Heart left ventricle (tissue), 16 donors: ENCODE data around the gene LMF1. TPM values are rescaled to one million over a fixed set of nuclear protein-coding genes. Genes with fewer than 3 reads are reported as not detected.

ENCODE experiments used
- ATAC-seq, 4 donors: fragments of 200-7000 bp; cut with Tn5 transposase; one replicate each; pipeline ENCODE4 v1.9.1; 2020 to 2022; ENCODE audit warnings: moderate library complexity in 4 of 4, mild to moderate bottlenecking in 3 of 4, moderate number of reproducible peaks in 1 of 4
- DNase-seq, 5 donors: peaks; one replicate each; pipeline ENCODE4 v3.0.0-alpha.2; 2020
- H3K27ac ChIP-seq, 12 donors: fragments of 200-600 bp; sonication (generic) in 4 of 12; one replicate each; pipeline versions ENCODE4 v1.5.0 to v1.8.0; 2016 to 2022; ENCODE audit warnings: mild to moderate bottlenecking in 2 of 12
- H3K27me3 ChIP-seq, 9 donors: fragments of 200-600 bp; sonication (generic) in 2 of 9; one replicate each; pipeline versions ENCODE4 v1.5.1 to v1.8.0; 2016 to 2022; ENCODE audit warnings: mild to moderate bottlenecking in 3 of 9
- H3K36me3 ChIP-seq, 9 donors: fragments of 200-600 bp; sonication (generic) in 2 of 9; one replicate each; pipeline versions ENCODE4 v1.5.0 to v1.8.0; 2018 to 2022; ENCODE audit warnings: mild to moderate bottlenecking in 2 of 9
- H3K4me1 ChIP-seq, 12 donors: fragments of 200-600 bp; sonication (generic) in 4 of 12; one replicate each; pipeline versions ENCODE4 v1.5.0 to v1.8.0; 2016 to 2022; ENCODE audit warnings: mild to moderate bottlenecking in 3 of 12
- H3K4me3 ChIP-seq, 12 donors: fragments of 200-600 bp; sonication (generic) in 4 of 12; one replicate each; pipeline versions ENCODE4 v1.5.0 to v1.8.0; 2017 to 2022; ENCODE audit warnings: mild to moderate bottlenecking in 9 of 12, moderate library complexity in 4 of 12
- H3K9me3 ChIP-seq, 12 donors: fragments of 200-600 bp; sonication (generic) in 4 of 12; one replicate each; pipeline versions ENCODE4 v1.5.0 to v1.8.0; 2016 to 2022; ENCODE audit warnings: mild to moderate bottlenecking in 1 of 12
- CTCF ChIP-seq, 12 donors: fragments of 200-600 bp; sonication (generic) in 4 of 12; IDR thresholded peaks; one replicate each; pipeline versions ENCODE4 v1.5.0 to v1.8.0; 2018 to 2022; ENCODE audit warnings: antibody characterized with exemption in 12 of 12, mild to moderate bottlenecking in 5 of 12
- POLR2A ChIP-seq, 2 donors: fragments of 450-650 bp; IDR thresholded peaks; one replicate each; pipeline ENCODE4 v1.6.1; 2017; ENCODE audit warnings: antibody characterized with exemption in 2 of 2, mild to moderate bottlenecking in 2 of 2, moderate library complexity in 2 of 2
- WGBS, 4 donors: extraction: QIAGEN DNeasy Blood & Tissue Kit in 2 of 4; methylation state at CpG; one replicate each; pipeline versions ENCODE4 v1.1.5 to v1.1.7; 2013 to 2018; 5-methylcytosine and 5-hydroxymethylcytosine counted together
- intact Hi-C, 10 donors: fragments of 100-400 bp; cut with DNase I; formaldehyde crosslinking; loops; one replicate each; pipeline versions ENCODE4 v1.11.1 to v1.14.2; 2022
- polyA plus RNA-seq, 2 donors: library from polyadenylated mRNA; stranded (reverse); fragments of 200-250 nt; gene quantifications; one replicate each; pipeline ENCODE4 v1.2.3, GENCODE V29; 2013
- total RNA-seq, 9 donors: library from RNA; depleted of rRNA in 2 of 9; stranded (reverse); fragments of >200 nt in 2 of 9; fragmentation: NEBNext Ultra II Directional in 3 of 9; extraction: Animal tissue kit (Norgen Biotek cat#: 25700) in 3 of 9; gene quantifications; one replicate each; pipeline versions ENCODE4 v1.1.0 to v1.2.4, GENCODE V29; 2016 to 2023
- donor health status: ischemic (EF 13 %, LVEDD 7.1; RV severe dilation, severe dysfunction).
- donor health status: healthy with polysubstance abuse.
- donor health status: DM: no; HTN: yes; CAD: no.
- donor health status: DM: no; HTN: no; CAD: no.
- donor health status: ischemic (EF 25% LVEDD 6.9; RV normal size, moderate dysfunction).
- donor health status: ischemic (EF 25% LVEDD 5.7; RV mildly dilated, moderate dysfunction).
- donor health status: healthy.
- donor health status: DM: yes; HTN: yes; CAD: no.
- donor health status: ischemic (EF 35%, LVEDD 5.7; RV mildly dilated, moderate dysfunction).
- donor health status: nonischemic (EF 11% LVEDD 7.7; RV severe dilation, severe dysfunction).
- donor health status: DM: yes; HTN: yes; CAD: no.
- donor health status: PGD.
- donor health status: ischemic (EF 29% LVEDD 5.4; RV normal size, mild dysfunction).
- donor health status: nonischemic (EF 23%, LVEDD 6.1; RV moderate dilation, normal function).

Gene LMF1
- total and polyA plus RNA-seq, 11 donors: 4.3 to 19.2 (median 7.1) TPM

- intact Hi-C loops: no loop called here
- H3K27ac ChIP-seq: no peak overlapping the region
- peaks cover 0 to 11% (median 0%) of the 10 kb centered on the region in 9 donors for H3K36me3 ChIP-seq
- DNase-seq: peak in 2 of 5 donors; percentile 5 to 51
- no peaks in the 10 kb centered on the region for H3K4me1 ChIP-seq
- WGBS, 4 donors: 91 to 95% (median 94%) methylated on average over 18 to 22 of the region's 22 CpGs
- TF ChIP-seq CTCF (IDR thresholded peaks at IDR 0.05): no peak
- no peak for TF ChIP-seq POLR2A (IDR thresholded peaks at IDR 0.05)
- no peak for ATAC-seq
- H3K9me3 ChIP-seq: no peaks in the 10 kb centered on the region
- no peaks in the 10 kb centered on the region for H3K27me3 ChIP-seq
- H3K4me3 ChIP-seq: no peak overlapping the region
These were observed 94.8 kb downstream of the LMF1 start for GRCh38 chr16:876041-876335.

GRCh38 chr16:875182-876040 is 95.4 kb downstream of the LMF1 start:
- Histone ChIP-seq H3K4me3 (no peak overlapping the region), H3K36me3 (peaks cover 0 to 16% (median 0%) of the 10 kb centered on the region in 9 donors), H3K27me3 (no peaks in the 10 kb centered on the region), H3K27ac (no peak overlapping the region), H3K9me3 (no peaks in the 10 kb centered on the region), H3K4me1 (no peaks in the 10 kb centered on the region)
- no peak for ATAC-seq
- DNase-seq: peak in 2 of 5 donors; percentile 8 to 51
- WGBS, 4 donors: 92 to 97% (median 94%) methylated on average over 21 to 30 of the region's 30 CpGs
- intact Hi-C loops: no loop called here
- TF ChIP-seq POLR2A (IDR thresholded peaks at IDR 0.05): no peak
- no peak for TF ChIP-seq CTCF (IDR thresholded peaks at IDR 0.05)

- Histone ChIP-seq H3K27me3 (no peaks in the 10 kb centered on the region), H3K36me3 (peaks cover 0 to 20% (median 2%) of the 10 kb centered on the region in 9 donors), H3K27ac (no peak overlapping the region), H3K4me3 (no peak overlapping the region), H3K9me3 (no peaks in the 10 kb centered on the region), H3K4me1 (no peaks in the 10 kb centered on the region)
- no peak for TF ChIP-seq POLR2A (IDR thresholded peaks at IDR 0.05)
- TF ChIP-seq CTCF (IDR thresholded peaks at IDR 0.05): no peak
- intact Hi-C loops: no loop called here
- ATAC-seq (peak in 1 of 4 donors; percentile 29), DNase-seq (peak in 2 of 5 donors; percentile 21 to 60)
- WGBS, 4 donors: 87 to 93% (median 92%) methylated on average over 39 to 48 of the region's 48 CpGs
These were observed 96.2 kb downstream of the LMF1 start for GRCh38 chr16:874366-875181.

GRCh38 chr16:873889-874288 is 96.9 kb downstream of the LMF1 start:
- no peaks in the 10 kb centered on the region for H3K27me3 ChIP-seq
- H3K36me3 ChIP-seq: peaks cover 0 to 22% (median 4%) of the 10 kb centered on the region in 9 donors
- H3K4me1 ChIP-seq: no peaks in the 10 kb centered on the region
- no peak overlapping the region for H3K27ac ChIP-seq
- WGBS, 4 donors: 90 to 95% (median 92%) methylated on average over 21 to 22 of the region's 22 CpGs
- ATAC-seq: no peak
- H3K4me3 ChIP-seq: no peak overlapping the region
- H3K9me3 ChIP-seq: no peaks in the 10 kb centered on the region
- intact Hi-C loops: no loop called here
- TF ChIP-seq CTCF (IDR thresholded peaks at IDR 0.05): no peak
- TF ChIP-seq POLR2A (IDR thresholded peaks at IDR 0.05): no peak
- peak in 2 of 5 donors; percentile 18 to 53 for DNase-seq
